ENCODE measurements around the gene C5orf58.
A peak's percentile ranks its signal among the peaks of the same experiment; 100 is the strongest.

Gene C5orf58

DNA sequence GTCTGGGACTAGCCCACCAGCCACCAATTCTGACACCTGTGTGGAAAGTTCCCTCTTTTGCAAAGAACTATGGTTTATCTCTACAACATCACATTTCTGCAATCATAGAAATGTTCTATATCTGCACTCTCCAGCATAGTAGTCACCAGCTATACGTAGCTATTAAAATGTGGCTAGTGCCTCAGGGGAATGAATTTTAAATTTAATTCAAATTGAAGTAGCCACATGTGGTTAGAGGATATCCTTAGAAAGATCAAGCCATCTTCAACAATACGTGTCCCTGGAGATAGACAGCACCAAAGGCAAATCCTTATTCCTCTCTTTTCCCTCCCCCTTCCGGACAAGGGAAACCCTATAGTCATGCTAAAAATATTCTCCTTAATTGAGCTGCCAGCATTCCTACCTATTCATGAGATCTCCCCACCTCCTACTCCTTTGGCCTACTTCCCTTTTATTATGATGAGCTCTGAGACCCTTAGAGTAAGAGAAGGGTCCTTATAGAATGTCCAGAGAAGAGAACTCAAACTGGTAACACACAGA lies 53.7 kb downstream of the C5orf58 start:
- no peak for DNase-seq

- no peak for DNase-seq
Measured at GRCh38 chr5:170287532-170287931, 54.7 kb downstream of the C5orf58 start.

- DNase-seq: no peak
Measured at GRCh38 chr5:170288151-170288550, 55.4 kb downstream of the C5orf58 start.

DNA sequence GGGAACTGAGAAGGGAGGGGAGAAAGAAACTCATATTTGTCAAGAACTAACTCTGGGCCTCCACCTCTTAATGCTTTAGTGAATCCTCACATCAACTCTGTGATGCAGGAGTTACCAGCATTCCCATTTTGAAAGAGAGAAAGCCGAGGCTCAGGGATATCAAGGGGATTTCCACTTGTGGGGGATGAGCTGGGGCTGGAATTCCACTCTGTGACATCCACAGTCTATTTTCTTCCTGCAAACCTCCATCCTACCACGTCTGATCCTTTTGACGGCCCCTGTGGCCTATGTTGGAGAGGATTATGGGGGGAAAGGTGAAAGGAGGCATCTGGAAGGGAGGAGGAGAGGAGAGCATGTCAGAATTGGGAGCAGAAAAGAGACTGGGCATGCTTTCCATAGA lies 55.8 kb downstream of the C5orf58 start:
- no peak for DNase-seq

- DNase-seq: no peak
Measured at GRCh38 chr5:170289121-170289520, 56.3 kb downstream of the C5orf58 start.

DNA sequence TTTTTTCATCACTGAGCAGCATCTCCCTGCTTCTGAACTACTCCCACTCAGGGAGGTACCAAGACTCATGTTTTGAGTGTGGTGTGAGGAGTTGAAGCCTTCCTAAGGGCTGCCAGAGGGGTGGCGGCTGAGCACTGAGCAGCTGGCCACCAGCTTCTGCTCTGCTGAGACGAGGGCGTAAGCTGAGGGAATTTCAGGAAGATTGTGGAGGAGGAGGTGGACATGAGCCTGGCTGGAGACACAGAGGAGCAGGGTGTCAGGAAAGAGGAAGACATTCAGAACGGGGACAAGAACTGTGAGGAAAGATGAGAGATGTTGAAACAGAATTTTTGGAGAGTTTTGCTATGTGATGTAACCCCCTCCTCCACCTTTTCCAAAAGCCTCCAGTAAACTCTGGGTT lies 57.0 kb downstream of the C5orf58 start:
- no peak for DNase-seq

DNA sequence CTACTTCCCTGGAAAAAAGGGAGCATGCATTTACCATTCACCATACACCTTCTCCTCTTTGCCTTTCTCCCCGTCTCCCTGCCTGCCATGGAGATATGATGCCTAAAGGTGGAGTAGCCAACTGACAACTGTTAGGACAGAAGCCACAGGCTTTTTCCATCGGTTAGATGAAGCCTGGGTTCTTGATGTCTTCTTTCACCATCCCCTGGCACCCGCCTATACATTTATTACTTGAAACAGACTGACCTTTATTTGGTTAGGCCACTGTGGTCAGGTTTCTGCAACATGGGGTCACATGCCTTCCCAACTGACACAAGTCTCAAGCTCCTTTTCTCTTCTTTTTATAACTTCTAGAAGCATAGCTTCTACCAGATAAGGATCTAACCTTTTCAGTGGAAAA lies 57.7 kb downstream of the C5orf58 start:
- DNase-seq: no peak

DNA sequence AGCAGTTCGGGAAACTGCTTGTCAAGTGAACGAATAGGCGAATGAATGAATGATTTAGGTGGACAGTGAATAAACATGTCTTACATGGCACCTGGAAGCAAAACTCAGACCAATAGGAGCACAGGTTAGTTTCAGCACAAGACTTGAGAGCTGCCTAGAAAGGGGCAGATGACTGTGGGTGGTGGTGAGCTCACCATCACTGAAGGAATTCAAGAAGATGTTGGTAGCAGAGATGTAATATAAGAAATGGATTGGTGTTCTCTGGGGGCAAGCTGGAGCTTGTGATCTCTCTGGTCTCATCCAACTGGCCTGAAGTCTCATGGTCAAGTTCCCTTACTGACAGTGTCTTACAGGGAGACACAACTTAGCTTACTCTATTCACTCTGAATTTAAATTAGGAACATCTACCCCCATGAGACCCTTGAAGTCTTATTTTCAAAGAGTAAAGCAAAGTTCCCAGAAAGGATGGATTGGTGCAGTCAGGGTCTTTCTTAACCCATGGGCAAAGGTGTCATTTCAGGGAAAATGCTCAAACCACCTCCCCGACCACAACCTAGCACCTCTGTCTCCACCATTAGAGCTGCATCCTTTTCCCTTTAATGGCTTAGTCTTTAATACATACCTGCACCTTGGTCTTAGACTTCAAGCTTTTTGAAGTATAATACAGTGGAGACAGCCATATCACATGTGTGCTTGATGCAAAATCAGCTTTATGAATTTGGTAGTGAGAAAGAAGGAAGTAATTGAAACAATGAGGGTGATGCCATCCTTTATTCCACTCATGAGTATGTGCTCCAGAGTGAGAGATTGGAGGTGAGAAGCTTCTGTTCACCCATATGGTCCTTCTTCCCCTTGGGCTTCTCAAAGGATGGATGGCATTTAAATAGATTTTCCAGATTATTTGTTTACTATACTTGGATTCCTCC lies 59.7 kb downstream of the C5orf58 start:
- no peak for DNase-seq

DNA sequence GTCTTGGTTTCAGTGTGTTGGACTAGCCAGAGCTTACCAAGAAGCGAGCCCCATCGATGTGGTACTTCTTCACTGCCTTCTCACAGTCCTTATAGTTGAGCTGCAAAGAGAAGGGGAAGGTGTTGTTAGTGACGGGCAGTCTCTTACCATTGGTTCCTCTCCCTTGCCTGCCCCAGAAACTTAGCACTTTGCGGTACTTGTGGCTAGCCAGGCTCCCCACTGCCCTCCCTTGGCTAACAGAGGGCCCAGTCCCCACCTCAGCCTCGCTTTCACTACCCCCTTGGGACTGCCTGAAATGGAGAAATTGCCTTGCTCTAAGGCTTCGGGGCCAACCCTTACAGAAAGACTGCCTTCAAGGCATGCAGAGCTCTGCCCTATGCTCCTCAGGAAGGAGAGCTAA lies 60.5 kb downstream of the C5orf58 start:
- DNase-seq: peak in 1 of 2 donors; percentile 60

GRCh38 chr5:170294057-170294456 lies 61.3 kb downstream of the C5orf58 start:
- DNase-seq: no peak

DNA sequence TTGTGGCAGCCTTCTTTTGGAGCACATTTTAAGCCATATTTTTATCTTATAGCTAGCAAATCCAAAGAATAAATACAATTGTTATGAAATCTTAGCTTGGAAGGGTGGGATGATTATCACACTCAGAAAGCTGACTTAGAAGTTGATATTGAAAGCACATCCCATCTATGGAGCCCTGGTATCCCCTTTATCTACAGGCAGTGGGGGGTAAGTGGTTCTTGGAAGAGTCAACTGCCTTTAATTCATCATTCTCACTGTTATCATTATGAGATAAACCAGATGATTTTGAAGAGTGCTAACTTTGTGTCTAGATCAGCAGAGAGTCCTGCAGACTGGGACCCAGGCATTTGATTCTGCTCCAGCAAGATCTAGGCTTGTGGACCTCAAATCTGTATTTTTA lies 61.8 kb downstream of the C5orf58 start:
- DNase-seq: no peak

Measured in stimulated activated CD4-positive, alpha-beta T cell treated with anti-CD3 and anti-CD28 coated beads, Interleukin-2, amount 100 ng/mL, for 24 hours (primary cell).